GM21576 (cell line): Measurements from ENCODE around the gene TSC22D1.

Experiments
- ATAC-seq: cut with Tn5 transposase; IDR thresholded peaks from one replicate; pipeline ENCODE4 v1.9.1; 2021; ENCODE audit warnings: mild to moderate bottlenecking, moderate library complexity; ENCODE audit not compliant: unreplicated experiment

TSC22D1 gene

DNA sequence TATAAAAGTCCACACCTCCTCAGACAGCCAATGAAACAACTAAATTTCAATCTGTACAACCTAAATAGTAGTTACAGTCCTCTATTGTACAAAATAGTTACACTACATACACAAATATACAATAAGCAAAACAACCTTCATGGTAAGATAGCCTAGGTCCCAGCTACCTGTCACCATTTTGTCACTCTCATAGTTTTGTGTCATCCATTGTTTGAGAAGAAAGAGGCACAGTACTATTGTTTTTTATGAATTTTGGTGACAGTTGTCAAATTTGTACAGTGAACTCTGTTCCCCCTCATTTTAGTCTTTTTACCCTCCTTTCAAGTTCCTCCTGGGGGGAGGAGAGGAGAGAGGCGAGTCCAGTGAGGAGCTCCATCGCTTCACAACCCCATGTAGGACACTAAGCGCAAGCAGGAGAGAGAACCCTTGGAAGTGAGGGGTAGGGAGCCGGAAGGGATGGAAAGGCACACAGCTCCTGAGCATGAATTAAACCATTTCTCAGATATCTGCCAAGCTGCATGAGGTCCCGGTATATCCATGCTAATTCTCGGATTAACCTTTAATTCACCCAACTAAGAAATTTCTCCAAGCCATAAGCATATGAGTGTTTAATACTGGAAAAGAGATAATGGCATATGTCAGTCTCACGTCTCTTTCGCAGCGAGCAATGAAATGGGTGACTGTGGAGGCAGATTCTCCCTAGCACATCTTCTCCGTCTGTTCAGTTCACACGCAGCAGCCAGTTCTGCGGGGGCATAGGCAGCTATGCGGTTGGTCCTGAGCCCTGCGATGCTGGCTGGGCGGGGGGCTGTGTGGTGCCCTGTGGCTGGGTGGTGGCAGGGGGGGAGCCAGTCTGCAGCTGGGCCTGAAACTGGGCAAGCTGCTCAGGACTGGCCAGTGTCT lies 142.0 kb downstream of the TSC22D1 start:
- ATAC-seq, result no peak

DNA sequence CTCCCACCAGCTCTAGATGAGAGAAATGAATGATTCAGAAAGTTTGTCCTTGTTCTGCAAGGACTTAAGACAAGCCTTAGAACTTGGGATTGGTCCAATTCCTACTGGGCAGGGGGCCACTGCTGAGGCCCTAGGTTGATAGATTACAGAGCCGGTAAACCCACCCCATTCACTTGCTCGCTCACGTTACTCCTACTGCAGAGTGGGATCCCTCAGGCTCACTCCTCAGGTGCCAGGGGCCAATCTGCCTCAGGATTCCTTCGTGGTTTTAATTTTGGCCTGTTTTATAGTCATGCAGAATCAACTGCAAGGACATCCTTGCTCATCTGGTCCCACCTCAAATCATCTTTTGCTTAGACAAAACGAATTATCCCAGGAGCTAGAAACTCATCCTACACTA lies 143.5 kb downstream of the TSC22D1 start:
- no peak for ATAC-seq

DNA sequence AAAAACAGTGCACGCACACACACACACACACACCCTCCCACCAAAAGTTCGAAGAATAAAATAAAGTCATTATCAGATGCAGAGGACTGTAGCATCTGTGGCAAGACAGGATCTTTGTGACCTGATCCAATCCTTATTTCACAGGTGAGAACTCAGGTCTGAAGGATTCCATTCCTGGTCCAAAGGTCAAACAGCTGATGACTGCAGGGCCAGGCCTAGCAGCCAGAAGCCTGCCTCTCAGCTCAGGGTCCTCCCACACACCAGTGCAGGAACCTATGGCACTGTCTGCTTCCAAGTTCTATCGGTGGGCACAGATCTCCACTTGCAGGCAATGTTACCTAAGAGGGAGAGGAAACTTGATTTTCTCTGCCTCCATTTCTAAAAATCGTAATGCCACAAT lies 145.0 kb downstream of the TSC22D1 start:
- ATAC-seq, result no peak

DNA sequence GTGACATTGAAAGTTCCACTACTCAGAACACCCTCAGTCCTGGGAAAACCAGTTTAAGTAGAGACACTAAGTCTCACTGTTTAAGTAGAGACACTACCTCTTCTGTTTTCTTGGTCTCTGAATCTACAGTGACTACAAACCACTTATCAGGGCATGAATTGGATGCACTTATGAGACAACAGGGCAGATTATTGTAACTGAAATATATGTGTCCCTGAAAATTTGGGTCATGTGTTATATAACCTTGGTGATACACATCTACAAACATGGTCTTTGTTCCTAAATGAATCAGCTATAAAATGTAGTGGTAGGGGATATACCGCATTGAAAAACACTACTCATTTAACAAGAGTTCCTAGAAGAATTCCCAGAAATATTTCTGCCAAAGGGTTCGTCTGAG lies 146.8 kb downstream of the TSC22D1 start:
- ATAC-seq, result no peak

DNA sequence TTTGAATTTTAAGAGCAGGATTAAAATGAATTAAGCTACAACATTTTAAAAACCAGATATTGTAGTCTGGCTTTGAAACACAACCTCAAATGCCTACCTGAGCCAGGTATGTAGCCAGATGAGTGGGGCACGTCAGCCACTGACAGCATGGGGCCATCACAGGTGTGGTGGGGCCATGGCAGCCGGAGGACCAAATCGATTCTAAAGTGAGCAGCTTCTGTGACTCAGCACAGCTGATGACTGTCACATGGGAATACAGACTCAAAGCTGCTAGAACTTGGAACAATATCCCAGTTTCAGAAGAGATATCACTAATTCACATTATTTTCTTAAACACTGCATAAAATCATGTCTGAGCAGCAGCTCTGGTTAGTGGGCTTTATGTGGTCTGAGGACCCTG lies 149.7 kb downstream of the TSC22D1 start:
- ATAC-seq, result no peak

DNA sequence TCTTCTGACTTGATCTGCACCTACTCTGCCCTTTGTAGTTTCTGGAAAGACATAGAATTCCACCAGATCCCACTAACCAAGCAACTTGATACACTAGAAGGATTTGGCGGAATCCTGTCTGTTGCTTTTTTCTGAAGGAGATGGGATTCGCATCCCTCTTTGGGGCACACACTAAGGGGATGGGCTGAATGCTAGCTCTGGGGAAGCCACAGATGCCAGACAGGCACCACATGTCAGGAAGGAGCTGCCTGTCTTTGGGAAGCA lies 150.4 kb downstream of the TSC22D1 start:
- ATAC-seq, result no peak

DNA sequence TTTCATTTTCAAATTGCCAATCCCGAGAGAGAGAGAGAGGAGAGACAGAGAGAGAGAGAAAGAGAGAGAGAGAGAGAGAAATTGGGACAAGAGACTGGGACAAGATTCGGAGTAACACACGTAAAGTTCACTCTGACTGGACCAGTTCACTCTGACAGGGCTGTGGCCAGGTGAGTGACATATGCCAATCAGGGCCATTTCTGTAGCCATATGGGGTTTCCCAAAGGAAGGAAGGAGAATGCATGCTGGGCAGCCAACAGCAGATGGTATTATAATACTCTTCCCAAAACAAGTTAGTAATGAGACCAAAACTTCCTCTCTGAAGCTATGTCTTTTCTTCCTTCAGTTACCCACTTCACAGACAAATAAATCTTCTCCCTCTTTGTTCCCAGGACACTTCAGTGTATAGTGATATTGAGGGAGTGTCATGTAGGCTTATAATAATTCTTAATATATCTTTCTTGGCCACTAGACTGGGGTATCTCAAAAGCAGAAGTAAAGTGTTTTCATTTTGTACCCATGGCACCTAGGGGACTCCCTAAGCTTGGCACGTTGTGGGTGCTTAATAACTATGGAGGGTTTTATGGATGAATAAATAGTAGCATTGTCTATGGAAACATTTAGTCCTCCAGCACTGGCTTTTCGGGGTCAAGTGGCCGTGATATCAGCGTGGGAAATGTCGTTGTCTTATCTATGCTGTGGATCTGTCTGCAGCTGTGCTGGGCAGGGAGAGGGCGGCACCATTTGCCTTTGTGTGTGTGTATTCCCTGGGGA lies 150.9 kb downstream of the TSC22D1 start:
- no peak for ATAC-seq

DNA sequence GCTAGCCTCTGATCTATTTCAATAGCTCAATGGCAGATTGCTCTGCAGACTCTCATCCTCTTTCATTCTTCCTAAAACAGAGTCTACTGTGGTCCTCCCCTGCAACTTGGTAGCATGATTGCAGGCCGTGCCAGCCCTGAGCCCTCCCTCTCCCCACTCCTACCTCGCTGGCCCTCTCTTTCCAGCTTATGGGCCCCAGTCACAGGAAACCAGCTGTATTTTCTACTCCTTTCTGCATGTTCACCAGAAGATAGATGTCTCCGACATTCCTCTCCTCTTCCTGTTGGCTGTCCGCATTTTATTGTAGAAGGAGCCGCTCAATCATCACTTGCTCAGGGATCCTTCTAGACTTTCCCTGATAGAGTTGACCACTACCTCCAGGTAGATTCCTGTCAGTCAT lies 152.3 kb downstream of the TSC22D1 start:
- no peak for ATAC-seq

DNA sequence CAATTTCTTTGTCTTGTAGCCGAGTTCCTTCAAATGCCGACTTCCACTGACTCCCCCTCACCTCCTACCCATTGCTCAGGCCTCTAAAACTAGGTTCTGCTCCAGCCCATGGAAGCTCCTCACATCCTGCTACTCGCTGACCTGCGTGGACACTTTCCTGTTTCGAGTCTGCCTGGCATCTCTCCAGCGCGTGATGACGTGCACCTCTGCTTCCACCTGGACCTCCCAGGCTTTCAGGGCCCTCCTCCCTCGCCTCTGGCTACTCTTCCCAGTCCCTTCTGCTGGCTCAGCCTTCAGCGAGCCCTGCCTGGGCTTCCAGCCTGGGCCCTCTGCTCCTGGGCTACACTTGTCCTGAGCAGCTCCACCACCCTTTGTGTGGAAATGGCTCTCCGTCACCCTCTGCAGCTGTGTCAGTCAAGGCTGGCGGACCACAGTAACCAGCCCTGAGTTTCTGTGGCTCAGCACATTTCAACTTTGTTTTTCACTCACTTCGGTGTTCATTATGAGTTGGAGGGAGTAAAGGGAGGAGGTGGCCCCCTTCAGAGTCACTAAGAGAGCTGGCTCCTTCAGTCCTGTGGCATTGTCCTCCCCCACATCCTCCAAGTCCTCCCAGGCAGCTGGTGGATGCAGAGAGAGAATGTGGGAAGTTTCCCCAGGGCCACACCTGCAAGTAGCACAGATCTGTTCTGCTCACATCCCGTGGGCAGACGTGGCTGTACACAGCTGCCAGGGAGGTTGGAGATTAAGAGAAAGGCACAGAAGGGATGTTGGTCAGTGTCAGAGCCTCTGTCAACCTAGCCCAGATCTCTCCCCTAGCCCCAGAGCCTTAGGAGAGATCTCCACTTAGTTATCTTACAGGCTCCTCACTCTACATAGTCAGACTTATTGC lies 153.1 kb downstream of the TSC22D1 start:
- ATAC-seq, result no peak

DNA sequence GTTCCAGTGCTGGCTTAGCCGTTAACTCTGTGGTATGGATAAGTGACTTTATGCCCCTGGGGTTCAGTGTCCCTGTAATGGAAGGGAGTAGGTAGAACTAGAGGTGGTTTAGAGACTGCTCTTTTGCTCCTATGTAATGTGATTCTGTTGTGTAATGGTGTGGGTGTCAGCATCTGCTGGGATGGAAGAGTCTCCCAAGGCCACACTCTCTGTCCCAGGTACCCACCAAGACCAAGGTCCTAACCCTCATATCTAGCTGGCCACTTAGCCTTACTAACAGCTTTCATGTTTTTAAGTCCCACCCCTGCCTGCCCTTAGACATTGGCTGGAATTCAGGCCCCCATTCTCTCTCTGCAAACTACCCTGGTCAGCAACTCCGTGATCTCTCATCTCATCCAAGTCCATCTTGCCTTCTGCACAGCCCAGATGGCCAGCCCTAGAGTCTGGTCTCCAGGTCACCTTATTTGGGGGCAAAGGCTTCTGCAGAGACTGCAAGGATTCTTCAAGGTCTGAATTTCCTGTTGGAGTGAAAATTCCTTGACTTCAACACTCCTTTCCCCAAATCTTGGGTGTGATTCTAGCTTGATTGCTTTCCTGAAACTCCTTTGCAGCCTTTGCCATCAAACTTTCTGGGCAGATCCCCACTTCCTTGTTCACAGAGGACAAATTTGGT lies 154.1 kb downstream of the TSC22D1 start:
- no peak for ATAC-seq

DNA sequence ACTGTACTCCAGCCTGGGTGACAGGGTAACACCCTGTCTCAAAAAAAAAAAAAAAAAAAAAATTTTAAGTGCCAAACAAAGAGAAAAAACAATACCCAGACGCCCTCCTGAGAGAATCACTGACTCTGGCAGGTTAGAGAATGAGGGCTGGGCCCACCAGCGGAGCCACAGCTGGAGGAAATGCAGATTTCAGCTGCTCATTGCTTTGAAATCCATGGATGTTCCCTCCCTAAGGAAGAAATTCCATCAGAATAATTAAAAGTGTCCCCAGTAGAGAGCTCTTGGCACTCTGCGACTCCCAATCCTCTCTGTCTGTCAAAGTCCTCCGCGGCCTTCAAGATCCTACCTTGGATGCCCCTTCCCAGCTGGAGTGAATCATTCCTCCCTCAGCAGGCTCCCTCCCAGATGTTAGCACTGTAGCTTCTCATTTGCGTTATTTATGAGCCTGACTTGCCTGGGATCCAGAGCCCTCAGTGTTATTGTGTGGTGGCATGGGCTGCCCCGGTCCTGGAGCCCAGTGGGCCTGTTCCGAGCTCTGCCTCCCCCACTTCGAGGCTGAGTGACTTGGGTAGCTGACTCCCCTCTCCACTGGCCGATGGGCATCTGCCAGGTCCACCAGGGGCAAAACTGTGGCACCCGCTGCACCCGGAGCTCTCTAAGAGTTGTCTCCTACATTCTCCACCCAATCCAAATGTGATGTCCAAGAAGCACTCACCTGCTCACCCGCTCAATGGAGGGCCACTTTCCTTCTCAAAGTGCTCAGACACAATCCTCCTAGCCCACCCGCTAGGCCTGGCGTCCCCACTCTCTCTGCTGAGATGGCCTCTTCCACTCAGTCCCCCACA lies 155.5 kb downstream of the TSC22D1 start:
- ATAC-seq, result no peak

DNA sequence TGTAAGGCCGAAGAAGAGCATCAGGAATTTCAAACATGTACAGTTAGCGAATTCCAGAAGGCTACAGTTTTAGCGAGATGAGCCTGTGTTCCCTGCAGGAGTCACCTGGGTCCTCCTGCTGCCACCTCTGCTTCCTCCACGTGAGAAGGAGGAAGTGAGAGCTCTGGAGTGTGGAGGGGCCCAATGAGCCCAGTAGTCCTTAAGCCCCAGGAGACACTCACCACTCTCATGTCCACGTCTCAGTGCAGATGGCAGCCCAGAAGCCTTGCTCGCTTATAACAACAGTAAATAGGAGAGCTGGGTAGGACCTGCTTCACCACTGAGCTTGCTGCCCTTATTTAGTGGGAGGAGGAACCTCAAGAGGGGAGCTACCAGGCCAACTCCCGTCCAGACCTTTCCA lies 158.3 kb downstream of the TSC22D1 start:
- ATAC-seq, result no peak

DNA sequence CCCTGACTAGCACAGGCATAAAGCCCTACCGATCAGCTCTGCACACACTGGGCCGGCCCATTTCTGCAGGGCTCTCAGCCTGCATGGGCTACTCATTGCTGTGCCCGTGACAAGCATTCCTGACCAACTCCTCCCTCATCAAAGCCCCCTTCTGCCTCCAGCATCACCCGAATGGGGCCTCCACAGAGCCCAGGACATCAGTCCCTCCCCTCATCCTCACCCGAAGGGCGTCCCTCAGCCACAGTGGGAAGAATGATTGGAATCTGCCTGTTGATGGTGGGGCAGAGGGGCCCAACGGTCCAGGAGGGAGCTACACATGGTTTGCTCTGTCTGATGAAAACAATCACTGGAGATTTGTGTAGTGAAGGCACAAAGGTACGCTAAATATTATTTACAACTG lies 158.7 kb downstream of the TSC22D1 start:
- no peak for ATAC-seq

DNA sequence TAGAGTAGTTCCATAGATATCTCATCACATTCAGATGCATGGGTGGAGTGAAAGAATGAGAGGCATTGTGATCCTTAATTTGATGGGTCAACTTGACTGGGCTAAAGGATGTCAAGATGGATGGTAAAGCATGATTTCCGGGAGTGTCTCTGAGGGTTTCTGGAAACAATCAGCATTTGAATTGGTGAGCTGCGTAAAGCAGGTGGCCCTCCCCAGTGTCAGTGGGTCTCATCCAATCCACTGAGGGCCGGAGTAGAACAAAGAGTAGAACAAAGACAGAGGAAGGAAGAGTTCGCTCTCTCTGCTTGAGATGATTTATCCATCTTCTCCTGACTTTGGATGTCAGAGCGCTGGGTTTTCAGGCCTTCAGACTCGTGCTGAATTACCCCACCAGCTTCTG lies 159.4 kb downstream of the TSC22D1 start:
- no peak for ATAC-seq

DNA sequence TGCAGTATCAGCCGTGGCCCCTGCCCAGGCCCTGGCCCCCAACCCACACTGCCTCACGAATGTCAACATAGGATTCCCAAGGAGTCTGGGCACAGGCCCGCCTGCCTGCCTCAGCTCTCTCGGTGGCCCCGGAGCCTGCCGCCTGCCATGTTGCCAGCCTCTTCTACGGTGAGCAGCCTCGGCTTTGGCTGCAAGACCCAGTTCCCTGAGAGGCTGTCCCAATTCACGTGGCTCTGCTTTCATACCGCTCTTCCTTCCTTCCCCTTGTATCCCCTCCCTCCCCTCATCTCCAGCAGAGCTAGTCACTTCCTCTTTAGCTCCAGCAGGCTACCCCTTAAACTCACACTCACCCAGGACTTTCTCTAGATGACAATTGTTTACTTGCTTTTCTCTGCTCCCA lies 159.8 kb downstream of the TSC22D1 start:
- ATAC-seq, result no peak

DNA sequence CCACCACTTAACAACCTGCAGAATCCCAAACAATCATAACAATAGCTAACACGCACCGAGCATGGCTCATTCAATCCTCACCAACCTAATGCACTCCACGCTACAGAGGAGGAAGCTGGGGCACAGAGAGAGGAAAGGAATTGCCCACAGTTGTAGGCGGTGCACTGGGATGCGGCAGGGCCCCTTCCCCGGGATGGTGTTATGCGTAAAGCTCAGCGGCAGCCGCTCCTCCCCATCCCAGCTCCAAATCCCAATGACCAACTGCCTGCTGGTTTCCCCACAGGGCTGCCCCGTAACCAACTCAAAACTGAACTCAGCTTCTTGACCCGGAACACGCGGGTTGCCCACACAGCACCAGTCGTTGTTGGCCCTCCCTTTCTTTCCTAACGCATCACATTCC lies 160.3 kb downstream of the TSC22D1 start:
- ATAC-seq, result no peak

DNA sequence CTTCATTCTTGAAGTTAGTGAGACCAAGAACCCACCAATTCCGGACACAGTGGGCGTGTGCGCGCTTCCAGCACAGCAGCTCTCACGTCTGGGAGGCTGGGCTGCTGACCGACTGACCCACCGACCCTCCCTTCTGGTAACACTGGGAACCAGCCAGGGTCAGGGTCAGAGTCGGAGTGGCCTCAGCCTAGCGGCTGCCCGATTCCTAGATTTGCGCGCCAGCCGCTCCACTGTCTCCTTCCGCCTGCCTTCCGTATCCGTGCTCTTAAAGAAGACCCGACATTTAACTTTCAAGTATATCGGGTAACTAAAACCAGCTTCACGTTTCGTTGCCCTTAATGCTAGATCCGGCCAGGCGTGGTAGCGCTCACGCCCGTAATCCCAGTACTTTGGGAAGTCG lies 161.4 kb downstream of the TSC22D1 start:
- ATAC-seq, result no peak

DNA sequence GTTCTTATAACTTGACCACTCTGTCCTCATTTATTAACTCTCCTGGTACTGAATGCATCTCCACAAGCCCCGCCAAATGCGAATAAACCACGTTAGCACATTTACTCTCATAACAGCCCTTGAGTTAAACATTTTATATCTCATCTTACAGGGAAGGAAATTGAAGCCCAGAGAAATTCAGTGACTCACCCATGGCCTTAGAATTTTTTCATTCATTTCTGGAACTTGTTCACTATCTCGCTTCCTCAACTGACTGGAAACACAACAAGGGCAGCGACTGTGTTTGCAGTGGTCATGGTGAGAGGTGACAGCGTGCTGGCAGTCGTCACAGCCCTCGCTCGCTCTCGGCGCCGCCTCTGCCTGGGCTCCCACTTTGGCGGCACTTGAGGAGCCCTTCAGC lies 163.0 kb downstream of the TSC22D1 start:
- no peak for ATAC-seq

DNA sequence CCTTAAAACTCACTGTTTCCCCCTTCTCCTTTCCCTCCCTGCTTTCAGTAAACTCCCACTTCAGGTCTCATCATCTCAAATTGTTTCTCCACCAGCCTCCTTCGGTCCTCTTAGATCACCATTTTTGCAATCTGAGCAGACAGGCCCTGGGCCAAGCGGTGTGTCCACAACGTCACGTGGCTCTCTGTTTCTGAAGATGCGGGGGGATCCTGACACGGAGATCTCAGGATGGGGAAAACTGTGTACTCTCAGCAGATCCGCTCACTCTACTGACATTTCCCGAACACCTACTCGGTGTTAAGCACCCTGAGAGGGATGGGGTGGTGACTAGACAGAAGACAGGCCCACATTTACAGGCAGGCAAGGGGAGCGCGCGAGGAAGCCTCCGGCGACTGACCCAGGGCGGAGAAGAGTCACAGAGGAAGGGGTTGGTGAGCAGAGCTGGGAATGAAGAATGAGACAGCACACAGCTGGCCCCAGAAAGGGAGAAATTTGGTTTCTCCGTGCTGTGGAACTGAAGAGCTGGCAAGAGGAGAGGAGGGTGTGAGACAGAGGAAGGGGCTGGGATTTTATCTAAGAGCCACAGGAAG lies 163.7 kb downstream of the TSC22D1 start:
- ATAC-seq, result no peak

DNA sequence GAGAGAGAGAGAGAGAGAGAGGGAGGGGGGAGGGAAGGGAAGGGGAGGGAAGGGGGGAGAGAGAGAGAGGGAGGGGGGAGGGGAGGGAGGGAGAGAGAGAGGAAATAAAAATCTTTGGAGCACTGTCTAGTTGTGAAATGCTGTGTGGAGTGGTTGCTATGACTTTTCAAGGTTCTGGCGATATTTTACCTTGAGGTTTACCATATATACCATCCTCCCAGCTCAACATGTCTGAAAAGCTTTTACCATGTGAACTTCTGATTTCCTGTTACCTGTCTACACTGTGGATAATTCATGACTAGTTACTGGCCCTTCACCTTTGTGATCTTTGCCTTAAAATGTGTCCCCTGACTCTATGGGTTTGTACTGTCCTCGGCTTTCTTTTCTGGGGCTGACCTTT lies 164.3 kb downstream of the TSC22D1 start:
- ATAC-seq, result no peak
